Measurements from ENCODE around the gene TEX22.

Gene TEX22

DNA sequence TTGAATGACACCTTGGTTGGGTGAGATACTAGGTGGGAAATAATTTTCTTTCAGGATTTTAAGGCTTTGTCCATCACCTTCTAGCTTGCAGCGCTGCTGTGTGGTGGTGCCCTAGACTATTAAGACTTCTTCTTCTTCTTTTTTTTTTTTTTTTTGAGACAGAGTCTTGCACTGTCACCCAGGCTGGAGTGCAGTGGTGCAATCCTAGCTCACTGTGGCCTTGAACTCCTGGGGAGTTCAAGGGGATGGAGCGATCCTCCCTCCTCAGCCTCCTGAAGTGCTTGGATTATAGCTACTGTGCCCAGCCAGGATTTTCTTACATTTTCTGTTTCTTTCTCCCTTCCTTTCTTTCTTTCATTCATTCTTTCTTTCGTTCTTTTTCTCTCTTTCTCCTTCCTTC, 11.0 kb downstream of the TEX22 start:
- no peak for DNase-seq

DNA sequence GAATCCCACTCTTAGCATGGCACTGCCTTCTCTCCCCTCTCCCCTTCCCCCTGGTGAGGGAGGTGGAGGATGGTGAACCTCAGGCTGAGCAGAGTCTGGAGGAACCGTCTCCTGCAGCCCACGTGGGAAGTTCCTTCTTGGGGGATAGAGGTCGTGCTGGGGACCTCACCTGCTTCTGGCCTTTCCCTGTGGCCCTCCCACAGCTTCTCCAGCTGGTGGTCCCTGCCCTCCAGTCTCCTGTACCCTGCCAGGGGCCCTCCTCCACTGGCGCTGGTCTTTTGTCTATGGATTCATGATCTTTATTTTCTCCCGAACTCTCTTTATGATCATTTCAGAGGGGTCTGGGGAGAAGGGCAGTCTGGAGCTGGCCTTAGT, 12.3 kb downstream of the TEX22 start:
- no peak for DNase-seq

DNA sequence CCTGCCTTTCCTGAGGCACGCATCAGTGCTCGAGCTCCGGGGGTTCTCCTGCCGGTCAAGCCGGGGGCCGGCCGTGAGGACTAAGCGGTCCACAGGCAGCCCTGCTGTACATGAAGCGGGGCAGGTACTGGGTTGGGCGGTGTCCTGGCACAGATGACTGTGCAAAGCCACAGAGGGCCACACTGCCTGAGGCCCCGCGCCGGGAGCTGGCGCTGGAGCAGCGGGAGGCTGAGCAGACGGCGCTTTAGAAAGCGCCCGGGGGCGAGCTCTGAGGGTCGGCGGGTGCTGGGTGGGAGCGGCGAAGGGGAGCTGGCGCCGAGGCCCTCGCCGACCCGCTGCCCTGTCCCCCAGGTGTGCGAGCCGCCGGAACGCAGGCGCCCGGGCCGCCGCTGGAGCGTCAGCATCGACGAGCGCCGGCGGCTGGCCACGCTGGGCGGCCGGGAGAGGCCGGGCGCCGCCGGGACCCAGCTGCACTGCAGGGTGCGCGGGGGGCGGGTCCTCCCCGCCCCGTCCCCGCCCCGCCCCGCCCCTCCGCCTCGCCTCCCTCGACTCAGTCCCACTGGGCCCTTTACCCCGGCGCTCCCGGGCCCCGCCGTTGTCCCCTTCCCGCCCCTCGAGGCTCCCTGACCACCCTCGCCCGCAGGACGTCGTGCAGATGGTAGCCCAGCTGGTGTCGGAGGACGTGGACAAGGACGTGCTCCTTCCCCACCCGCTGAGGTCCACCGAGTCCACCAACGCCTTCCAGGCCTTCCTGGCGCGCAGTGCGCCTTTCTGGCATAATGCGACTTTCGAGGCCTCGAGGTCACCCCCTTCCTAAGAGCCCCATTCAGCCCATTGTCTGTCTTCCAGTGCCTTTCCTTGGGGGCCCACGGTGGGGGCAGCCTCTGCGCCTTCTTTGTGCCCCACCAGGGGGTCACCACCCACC, 12.9 kb downstream of the TEX22 start:
- no peak for DNase-seq

DNA sequence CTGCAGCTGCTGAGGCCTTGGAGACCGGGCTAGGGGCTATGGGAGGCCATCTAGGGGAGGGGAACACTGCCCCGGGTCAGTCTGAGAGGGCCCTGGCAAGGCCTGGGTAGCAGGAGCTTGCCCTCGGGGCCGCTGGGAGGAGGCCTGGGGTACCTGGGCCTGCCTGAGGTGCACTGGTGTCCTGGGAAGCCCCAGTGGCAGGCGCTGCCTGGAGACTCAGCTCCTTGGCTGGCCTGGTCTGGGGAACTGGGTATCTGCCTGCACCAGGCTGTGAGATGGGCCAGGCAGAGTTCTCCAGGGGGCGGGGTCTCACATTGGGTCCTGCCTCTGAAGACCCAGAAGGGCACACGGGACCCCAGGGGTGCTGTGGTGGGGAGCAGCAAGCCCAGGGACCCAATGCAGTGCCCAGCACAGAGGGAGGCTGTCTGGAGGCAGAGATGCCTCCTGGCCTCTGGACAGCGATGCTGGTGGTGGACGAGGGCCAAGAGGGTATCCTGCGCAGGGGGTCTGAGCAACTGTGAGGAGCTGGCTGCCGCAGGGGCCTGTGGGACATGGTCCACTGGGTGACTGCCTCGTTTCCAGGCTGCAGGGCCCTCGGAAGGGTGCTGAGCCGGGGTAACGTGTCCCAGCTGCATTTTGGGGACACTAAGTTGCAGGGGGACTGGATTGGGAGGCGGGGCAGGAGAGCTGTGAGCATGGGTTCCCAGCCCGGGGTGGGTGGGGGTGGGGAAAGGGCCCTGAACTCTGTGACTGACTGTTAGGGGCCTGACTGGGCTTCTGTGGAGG, 13.8 kb downstream of the TEX22 start:
- no peak for DNase-seq

DNA sequence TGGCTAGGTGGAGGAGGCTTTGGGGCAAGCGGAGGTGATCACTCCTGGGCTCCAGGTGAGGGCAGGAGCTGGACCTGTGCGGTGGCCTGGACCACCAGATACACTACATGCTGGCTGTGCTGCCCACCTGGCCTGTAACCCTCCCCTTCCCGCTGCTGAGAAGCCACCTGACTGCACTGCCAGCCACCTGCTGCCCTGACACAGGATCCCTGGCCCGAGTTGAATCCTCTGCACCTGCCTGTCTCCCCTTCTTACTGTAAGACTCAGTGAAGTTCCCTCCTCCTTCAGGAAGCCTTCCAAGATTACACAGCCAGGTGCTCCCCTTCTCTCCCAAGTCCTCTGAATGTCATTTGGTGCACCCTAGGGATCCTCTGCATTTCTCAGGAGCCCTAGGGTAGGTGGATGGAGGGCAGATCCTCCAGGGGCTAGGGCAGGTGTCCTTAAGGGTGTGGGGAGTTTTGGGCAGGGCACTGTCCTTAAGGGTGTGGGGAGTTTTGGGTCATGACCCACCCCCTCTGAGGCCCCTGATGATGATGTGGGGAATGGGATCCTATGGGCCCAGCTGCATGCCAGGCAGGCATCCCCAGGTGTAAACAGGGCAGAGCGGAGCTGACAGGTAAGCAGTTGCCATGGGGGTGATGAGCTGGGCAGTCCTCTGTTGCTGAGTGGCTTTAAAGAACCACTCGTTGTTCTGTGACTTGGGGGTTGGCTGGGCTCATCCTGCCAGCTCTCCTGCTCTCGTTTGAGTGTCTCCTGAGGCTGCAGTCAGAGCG, 14.6 kb downstream of the TEX22 start:
- DNase-seq: no peak

DNA sequence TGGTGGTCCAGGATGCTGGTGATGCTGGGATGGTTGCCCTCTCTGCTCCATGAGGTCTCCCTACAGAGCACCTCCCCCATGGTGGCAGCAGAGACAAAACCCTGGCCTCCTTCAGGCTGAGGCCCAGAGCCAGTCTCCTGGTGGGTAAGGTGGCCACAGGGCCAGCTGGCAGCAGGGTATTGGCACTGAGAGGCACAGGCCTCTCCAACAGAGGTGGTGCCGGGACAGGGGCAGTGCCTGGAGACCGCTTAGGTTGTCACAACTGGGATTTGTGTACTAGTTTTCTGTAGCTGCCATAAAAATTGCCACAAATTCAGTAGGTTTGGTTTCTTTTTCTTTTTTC, 15.2 kb downstream of the TEX22 start:
- DNase-seq: no peak

DNA sequence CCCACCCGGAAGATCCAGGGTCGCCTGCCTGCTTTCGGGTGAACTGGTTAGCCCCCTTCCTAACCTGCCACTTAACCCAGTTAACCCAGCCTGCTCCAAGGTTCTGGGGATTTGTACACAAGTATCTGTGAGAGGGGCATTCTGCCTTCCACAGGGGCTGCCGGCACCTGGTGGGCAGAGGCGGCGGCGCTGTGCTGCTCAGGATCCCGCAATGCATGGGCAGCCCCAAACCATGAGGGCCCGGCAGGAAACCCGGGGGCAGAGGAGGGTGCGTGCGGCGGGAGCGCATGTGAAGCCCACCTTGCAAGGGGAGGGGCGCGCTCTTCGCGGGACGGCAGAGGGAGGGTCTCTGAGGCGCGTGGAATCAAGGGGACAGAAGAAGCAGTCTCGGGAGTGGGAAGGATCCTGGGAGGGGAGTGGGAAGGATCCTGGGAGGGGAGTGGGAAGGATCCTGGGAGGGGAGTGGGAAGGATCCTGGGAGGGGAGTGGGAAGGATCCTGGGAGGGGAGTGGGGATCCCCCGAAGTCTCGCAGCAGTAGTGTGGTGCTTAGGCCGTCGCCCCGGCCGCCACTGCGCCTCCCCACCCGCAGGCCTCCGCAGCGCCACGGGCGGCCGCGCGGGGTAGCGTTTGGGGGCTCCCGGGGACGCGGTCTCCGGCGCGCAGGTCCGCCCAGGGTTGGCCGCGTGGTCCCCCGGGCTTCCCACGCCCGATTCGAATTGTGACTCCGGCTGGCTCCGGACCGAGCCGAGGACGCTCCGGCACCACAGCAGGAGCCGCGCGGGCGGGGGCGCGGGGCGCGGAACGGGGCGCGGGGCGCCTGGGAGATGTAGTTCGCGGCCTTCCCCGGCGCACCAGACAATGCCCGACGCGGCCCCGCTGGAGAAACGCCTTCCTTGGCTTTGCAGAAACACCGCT, 16.4 kb downstream of the TEX22 start:
- no peak for DNase-seq

DNA sequence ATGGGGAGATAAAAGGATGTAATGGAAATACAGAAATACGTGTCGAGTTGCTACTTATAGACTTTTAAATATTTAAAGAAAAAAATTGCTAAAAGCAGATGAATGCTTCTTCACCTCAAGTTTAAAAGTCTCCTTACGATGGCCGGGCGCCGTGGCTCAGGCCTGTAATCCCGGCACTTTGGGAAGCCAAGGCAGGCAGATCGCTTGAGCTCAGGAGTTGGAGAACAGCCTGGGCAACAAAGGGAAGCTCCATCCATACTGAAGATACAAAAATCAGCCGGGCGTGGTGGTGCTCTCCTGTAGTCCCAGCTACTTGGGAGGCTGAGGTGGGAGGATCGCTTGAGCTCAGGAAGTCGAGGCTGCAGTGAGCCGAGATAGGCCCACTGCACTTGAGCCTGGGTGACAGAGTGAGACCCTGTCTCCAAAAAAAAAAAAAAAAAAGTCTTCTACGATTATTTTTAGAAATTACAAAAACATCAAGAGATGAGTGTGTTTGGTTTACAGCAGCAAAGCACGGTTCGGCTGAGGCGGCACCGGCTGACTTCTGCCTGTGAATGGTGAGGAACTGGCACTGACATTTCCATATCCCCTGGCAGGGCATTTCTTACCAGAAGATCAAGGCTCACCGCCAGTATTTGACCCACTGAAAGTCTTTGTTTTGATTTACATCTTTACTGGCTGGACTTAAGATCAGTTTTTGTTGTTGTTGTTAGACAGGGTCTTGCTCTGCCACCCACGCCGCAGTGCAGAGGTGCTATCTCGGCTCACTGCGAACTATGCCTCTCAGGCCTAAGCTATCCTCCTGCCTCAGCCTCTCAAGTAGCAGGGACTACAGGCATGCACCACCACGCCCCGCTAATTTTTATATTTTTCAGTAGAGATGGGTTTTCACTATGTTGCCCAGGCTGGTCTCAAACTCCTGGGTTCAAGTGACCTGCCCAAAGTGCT, 17.4 kb downstream of the TEX22 start:
- DNase-seq: no peak

DNA sequence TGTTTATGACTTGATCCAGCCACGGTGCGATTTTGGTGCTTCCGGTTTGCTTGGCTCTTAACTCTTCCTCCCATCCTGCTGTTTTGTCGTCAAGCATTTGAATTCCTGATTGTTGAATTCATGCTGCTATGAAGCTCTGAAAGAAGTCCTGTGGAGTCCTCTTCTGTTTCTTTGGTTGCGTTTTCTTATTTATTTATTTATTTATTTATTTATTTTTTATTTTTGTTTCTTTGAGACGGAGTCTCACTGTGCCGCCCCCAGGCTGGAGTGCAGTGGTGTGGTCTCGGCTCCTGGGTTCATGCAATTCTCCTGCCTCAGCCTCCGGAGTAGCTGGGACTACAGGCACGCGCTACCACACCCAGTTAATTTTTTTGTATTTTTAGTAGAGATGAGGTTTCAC, 18.3 kb downstream of the TEX22 start:
- DNase-seq: no peak

DNA sequence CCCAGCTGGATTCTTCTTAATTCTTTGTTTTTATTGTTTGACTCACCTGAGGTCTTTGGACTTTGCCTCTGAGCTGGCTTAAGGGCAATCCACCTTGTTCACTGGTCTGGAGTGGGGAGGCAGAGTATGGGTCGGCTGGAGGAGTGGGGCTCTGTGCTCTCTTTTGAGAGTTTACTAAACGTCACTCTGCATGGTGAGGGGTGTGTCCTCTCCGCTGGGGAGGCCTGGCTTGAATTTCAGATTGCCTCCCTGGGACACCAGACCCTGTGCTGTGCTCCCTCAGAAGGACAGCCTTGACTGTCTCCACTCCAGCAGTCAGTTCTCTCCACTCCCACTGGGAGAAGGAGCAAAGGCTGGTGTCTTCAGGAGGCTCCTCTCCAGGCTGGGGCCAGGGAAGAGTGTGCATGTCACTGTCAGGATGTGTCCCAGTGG, 19.4 kb downstream of the TEX22 start:
- DNase-seq: no peak

DNA sequence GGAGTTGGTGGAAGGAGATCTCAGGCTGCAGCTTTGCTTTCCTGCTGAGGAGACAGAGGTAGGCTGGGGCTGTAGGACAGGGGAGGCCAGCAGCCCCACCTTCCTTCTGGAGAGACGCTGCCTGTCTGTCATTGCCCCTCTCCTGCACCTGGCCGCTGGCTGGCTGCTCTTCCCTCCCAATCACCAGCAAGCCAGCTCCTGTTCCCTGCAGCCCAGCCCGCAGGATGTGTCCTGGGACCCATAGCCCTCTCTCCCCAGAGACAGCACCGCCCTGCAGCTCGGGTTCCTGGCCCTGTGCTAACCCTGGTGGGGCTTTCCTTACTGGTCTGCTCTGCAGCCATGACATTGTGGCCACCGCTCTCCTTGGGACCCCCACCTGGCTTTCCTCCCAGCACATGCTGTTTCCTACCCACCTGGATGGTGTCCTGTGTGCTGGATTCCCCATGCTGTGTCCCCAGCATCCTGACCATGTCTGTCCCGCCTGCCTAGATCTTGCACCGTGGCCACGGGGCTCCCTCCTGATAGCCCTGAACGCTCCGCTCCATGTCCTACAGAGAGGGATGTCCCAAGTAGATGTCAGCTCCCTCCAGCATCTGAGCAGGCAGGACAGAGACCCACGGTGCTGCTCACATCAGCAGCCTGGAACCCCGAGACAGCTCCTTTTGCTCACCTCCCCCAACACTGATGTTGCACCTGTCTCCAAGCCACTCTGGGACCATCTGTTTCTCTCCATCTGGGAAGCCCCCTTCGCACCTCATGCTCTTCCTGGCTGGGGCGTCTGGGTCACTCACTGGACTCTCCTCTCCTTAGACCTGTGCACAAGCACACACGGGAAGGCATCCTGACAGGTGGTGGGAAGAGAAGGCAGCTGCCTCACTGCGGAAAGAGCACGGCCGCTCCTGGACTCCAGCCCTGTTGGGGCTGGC, 20.2 kb downstream of the TEX22 start:
- DNase-seq: no peak

DNA sequence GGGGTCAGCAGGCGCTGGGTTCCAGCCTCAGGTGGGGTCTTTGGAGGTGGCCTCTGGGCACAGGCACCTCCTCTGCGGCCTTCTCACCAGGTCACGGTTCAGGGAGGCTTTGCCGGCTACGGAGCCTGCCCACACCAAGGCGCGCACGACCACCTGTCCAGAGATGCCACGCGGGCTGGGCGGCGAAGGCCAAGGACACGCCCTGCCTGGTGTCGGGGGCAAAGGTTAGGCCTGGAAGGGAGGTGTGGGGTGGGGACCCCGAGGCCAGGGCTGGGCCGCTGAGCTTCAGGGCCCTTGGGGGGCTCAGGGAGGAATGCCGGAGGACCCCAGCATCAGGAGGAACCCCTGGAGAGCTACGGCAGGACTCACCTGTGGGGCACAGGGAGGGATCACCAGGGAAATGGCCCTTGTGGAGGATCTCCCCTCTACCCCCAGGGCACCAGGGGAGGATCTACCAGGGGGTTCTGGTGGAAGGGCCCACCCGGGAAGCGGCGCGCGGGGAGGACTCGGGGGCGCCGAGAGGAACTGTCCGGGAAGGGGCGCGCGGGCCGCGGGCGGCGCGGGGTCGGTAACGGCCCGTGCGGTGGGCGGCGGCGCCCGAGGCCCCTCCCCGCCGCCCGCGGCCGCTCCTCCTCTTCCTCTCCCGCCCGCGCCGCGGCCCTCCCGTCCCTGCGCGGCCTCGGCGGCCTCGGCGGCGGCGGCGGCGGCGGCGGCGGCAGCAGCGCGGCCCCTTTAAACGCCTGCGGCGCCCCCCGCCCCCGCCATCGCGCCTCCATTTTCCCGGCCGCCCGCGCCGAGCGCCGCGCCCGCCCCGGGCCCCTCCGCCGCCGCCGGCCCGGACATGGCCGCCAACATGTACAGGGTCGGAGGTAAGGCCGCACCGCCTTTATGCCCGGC, 21.1 kb downstream of the TEX22 start, which contains the start of gene MTA1:
MTA1 (plus strand) TSS at position 633 of the 897 bp plus-strand sequence; CDS start at position 842, 209 bp downstream.
- DNase-seq: no peak

DNA sequence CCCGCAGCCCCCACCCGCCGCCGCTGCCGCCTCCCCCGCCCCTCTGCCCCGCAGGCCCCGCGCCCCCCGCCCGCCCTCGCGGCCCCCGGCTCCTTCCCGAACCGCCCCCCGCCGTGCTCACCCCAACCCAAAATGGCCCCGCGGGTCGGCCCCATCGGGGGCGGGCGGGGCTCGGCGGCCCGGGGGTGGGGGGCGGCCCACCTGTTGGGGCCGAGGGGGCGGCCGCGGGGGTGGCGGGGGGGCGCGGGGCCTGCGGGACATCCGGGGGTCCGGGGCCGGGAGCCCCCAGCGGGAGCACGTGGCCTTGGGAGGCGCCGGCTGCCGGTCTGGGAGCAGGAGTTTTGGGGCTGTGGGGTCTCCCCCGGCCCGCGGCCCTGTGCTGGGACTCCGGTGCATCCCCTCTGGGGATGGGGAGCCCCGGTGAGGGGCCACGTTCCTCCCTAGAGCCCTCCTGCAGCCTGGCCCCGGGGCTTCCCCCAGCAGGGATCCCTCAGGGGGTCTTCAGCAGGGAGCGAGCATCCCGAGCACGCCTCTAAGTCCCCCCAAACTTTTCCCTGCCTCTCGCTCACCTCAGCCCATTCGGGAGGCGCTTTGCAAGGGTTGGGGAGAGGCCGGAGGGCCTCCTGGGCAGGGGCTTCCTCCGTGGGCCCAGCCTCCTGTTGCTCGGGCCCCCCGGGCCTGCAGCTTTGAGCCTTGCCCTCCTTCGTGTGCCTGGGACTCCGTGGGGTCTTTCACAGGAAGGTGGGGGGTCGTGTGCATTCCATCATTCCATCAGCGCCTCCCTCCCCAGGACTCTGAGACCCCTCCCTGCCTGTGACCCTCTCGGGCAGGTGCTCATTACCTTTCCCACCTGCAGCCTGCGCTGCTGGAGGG, 22.0 kb downstream of the TEX22 start:
- no peak for DNase-seq

DNA sequence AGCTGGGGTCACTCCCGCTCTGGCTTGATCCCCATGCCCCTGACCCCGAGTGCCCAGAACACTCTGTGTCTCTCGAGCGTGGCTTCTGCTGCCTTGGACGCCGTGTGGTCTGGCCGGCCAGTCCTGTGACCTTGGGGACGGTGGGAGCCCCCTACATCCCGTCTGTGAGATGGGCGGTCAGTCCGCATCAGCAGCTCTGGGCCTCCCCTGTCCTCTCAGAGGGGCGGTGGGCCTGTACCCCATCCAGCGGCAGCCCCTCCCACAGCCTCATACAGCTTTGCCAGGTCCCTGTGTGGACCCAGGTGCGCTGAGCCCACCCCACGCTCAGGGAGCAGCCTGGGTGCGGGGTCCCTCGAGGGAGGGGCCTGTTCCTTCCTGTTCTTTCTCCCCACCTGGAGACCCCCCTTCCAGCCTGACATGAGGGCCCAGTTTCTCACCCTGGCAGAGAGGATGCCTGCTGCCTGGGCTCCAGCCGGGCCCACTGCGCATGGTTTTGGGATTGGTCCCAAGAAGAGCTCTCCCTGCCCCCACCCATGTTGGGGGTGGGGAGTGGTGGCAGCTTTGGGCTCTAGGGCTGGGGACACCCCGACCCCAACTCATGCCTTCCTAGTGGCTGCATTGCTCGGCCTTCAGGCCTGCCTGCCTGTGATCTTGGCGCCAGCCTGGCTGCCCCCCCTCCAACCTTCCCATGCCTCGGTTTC, 22.8 kb downstream of the TEX22 start:
- no peak for DNase-seq

DNA sequence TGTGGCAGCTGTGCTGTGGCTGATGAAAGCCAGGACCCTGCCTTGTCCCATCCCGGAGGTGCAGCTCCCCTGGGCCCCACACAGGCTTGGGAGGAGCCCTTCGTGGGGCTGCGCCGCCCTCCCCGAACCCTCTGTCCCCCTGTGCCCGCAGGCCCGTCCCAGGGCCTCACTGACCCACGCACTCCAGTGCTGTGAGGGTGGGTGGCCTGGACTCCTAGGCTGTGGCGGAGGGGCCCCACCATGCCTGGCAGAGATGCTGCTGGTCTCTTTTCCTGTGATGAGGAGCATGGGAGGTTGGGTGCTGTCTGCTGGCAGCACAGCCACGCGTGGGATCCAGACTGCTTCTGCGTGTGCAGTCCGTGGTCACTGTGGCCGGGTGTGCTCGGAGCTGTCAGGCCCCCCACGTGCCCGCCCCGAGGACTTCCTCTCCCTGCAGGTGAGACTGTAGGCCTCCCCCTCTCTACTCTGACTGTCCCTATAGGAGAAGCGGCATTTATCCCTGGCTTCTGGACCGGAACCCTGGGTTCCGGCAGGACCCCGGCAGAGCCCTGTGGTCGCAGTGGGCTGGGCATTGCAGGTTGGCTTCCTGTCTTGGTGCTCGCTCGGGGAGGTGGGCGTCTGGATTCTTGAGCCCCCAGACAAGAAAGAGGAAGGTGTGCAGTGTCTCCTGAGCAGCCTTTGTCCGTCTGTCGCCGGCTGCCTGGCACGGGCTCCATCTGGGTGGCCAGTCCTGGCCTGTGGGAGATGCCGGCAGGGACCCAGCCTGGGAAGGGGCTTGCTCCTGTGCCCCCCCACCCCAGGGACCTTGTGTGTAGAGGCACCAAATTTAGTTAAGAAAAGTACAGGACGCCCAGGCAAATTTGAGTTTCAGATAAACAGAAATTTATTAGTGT, 23.6 kb downstream of the TEX22 start:
- DNase-seq: no peak
